ENCODE measurements around the gene AUP1. TPM values are rescaled to one million over a fixed set of nuclear protein-coding genes. Genes with fewer than 3 reads are reported as not detected.
A peak's percentile ranks its signal among the peaks of the same experiment; 100 is the strongest.

AUP1 gene
- total RNA-seq, 4 donors from 2014 or later = 79.9 to 142 (median 105) TPM

DNA sequence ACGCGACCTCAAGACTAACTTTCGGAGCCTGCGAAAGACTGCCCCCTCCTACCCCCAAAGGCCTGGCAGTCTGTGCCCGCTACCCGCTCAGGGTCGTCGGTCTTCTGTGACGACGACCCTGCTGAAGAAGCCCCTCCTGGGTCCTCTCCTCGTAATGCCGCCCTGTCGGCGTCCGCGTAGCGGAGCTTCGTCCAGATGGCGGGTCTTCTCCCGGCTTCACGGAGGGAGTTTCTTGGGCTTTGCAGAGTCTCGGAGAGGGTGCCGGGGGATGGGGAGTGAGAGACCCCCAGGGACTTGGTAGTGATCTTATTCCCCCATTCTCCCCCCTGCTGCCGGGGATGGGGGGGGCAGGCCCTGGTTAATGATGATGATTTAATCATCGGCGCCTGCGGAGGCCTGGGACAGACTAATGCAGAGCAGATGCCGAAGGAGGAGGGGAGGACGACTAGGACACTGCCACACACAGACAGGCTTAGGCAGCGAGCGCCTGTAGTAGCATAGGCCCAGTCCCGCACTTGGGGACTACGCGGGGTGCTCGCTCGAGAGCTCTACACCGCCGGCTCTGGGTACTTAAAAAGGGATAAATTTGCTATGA, 21.5 kb downstream of the AUP1 start:
- peaks cover 5 to 56% (median 14%) of the 10 kb centered on the region in 4 donors for H3K27me3 ChIP-seq
- intact Hi-C loops (cut with DNase I) = no loop called here
- WGBS, 2 donors = 15 to 38% methylated on average over 9 to 20 of the region's 38 CpGs
- TF ChIP-seq POLR2A (IDR thresholded peaks at IDR 0.05) = no peak
- TF ChIP-seq, protein P1, sequence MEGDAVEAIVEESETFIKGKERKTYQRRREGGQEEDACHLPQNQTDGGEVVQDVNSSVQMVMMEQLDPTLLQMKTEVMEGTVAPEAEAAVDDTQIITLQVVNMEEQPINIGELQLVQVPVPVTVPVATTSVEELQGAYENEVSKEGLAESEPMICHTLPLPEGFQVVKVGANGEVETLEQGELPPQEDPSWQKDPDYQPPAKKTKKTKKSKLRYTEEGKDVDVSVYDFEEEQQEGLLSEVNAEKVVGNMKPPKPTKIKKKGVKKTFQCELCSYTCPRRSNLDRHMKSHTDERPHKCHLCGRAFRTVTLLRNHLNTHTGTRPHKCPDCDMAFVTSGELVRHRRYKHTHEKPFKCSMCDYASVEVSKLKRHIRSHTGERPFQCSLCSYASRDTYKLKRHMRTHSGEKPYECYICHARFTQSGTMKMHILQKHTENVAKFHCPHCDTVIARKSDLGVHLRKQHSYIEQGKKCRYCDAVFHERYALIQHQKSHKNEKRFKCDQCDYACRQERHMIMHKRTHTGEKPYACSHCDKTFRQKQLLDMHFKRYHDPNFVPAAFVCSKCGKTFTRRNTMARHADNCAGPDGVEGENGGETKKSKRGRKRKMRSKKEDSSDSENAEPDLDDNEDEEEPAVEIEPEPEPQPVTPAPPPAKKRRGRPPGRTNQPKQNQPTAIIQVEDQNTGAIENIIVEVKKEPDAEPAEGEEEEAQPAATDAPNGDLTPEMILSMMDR (IDR thresholded peaks at IDR 0.05) = no peak
- no peaks in the 10 kb centered on the region for H3K9me3 ChIP-seq
- H3K4me1 ChIP-seq = peaks cover 26 to 50% (median 28%) of the 10 kb centered on the region in 3 donors
- H3K27ac ChIP-seq = peak overlapping the region; percentile 96 to 99 (median 97)
- DNase-seq = no peak
- peaks cover 0 to 23% (median 9%) of the 10 kb centered on the region in 3 donors for H3K36me3 ChIP-seq
- H3K4me3 ChIP-seq = peak overlapping the region; percentile 56 to 86 (median 72)

DNA sequence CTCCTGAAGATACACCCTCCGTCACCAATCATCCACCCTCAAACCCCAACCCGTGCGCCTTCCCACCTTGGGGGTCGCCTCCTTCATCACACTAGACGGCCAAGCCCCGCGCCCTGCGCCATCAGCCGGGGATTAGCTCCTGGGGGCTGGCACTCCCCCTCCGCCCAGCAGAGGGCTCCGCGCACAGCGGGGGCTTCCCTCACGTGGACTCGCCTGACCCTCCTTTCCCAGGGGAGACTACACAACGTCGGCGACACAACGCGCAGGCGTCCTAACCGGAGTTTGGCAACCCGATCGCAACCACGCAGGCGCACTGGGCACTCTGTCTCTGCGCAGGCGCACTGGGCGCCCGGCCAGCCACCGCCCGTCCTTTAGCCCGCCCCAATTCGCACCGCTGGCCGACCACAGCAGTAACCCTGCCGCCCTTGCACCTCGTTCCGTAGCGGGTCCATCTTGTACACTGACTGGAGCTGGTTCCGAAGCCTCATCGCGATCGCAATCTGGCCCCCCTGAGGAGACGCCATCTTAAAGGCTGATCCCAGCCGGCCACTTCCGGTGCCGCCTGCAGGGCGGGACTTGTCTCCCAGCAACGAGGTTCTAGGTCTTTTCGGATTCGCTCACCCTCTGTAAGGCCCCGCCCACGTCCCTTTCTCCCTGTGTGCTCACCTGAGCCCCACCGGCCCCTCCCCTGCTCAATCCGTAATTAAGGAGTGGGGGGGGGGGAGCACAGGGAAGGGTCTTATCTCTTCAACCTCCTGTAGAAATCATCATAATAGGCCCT, 22.2 kb downstream of the AUP1 start, which contains the start of gene PCGF1:
PCGF1 (minus strand) TSS at position 551 of the 781 bp plus-strand sequence; CDS start at position 524, 27 bp downstream.
- Histone ChIP-seq H3K36me3 (peaks cover 0 to 23% (median 9%) of the 10 kb centered on the region in 3 donors), H3K9me3 (no peaks in the 10 kb centered on the region), H3K27me3 (peaks cover 0 to 56% (median 9%) of the 10 kb centered on the region in 4 donors), H3K27ac (peak within 1 kb of the TSS; percentile 96 to 99 (median 97)), H3K4me3 (peak within 1 kb of the TSS; percentile 56 to 86 (median 72)), H3K4me1 (peaks cover 26 to 56% (median 33%) of the 10 kb centered on the region in 3 donors)
- intact Hi-C loops (cut with DNase I) = no loop called here
- peak in 3 of 4 donors; percentile 25 to 55 (median 30) for TF ChIP-seq POLR2A (IDR thresholded peaks at IDR 0.05)
- TF ChIP-seq, protein P1 (IDR thresholded peaks at IDR 0.05) = peak in 5 of 6 experiments; percentile 8 to 38 (median 20)
- WGBS, 2 donors = 1% methylated on average over 32 to 37 of the region's 56 CpGs
- DNase-seq = peak; percentile 89

DNA sequence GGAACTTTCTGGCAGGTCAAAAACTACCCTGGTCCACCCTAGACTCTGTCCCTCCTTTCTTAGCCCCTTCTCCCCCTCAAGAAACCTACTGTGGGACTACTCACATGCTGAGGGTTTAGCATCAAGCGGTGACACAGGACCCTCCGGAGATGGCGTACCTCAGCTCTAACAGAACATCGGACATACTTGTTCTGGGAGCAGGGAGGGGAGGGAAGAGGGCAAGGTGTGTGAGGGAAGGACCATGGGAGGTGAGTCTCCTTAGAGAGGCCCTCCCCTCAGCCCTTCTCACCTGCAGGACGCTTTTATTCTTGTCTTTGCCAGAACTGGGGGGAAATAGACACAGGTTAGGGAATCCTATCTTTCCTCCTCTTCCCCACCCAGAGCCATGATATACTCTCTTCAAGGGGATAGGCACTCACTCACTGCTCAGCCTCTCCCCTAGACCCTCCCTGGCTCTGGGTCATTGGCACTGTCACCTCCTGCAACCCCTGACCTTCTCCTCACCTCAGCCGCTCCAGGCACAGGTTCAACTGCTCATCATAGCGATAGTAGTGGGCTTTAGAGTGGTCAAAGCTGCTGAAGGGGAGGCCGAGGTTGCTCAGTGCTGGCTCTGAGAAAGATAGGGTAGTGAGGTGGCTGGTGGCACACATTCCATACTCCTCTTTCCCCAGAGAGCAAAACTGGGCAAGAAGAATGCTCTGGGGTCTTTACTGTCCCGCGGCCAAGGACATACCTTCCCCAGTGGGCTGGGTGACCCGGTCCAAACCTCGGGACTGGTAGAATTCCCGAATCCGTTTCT, 23.9 kb downstream of the AUP1 start:
- no peak overlapping the region for H3K27ac ChIP-seq

DNA sequence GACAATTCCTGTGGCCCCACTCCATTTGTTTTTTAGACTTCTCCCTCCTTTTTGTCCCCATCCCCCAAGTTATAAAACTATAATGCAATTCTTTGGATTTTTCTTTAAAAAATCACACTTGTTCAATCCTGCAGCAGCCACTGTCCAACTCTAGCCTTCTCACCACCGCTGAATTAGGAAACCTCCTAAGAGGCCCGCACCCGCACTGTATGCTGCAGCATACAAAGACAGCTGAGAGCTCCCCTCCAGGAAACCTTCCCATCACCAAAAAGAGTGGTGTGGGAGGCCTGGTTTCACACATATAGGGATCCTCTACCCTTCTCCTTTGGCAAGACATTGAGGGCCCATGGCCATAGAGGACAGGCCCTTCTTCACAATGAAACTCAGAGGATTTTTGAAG, 24.9 kb downstream of the AUP1 start:
- Histone ChIP-seq H3K4me1 (peaks cover 33 to 66% (median 39%) of the 10 kb centered on the region in 3 donors), H3K4me3 (no peak overlapping the region), H3K9me3 (no peaks in the 10 kb centered on the region), H3K36me3 (peaks cover 0 to 23% (median 9%) of the 10 kb centered on the region in 3 donors), H3K27ac (no peak overlapping the region), H3K27me3 (peaks cover 2 to 56% (median 4%) of the 10 kb centered on the region in 4 donors)
- 90% methylated on average over 2 to 3 of the region's 3 CpGs for WGBS, 2 donors
- DNase-seq = no peak
- TF ChIP-seq, protein P1 (IDR thresholded peaks at IDR 0.05) = no peak
- TF ChIP-seq POLR2A (IDR thresholded peaks at IDR 0.05) = no peak
- intact Hi-C loops (cut with DNase I) = no loop called here

More for the DNA sequence above, 23.9 kb downstream of the AUP1 start:
- Histone ChIP-seq H3K9me3 (no peaks in the 10 kb centered on the region), H3K36me3 (peaks cover 0 to 23% (median 9%) of the 10 kb centered on the region in 3 donors), H3K4me1 (peaks cover 32 to 61% (median 37%) of the 10 kb centered on the region in 3 donors), H3K4me3 (peak overlapping the region in 2 of 4 donors; percentile 69 to 86), H3K27me3 (peaks cover 0 to 56% (median 0%) of the 10 kb centered on the region in 4 donors)
- 90 to 92% methylated on average over 12 to 13 of the region's 14 CpGs for WGBS, 2 donors
- no peak for DNase-seq
- TF ChIP-seq, protein P1 (IDR thresholded peaks at IDR 0.05) = no peak
- no peak for TF ChIP-seq POLR2A (IDR thresholded peaks at IDR 0.05)
- intact Hi-C loops (cut with DNase I) = no loop called here

Data from esophagus squamous epithelium (tissue), 5 donors.